MM.1S (cell line): ENCODE data around the gene SCAMP4.

ENCODE experiments used
- DNase-seq: peaks from one replicate; pipeline ENCODE4 v3.0.0-alpha.2; 2015
- H2AFZ ChIP-seq: fragments of 300-600 bp; sonication (generic); 2 replicates; pipeline ENCODE4 v1.6.0; 2016; ENCODE audit warnings: antibody characterized with exemption, low read length
- H3F3A ChIP-seq: fragments of 300-600 bp; sonication (generic); 2 replicates; pipeline ENCODE4 v1.6.1; 2016; ENCODE audit warnings: mild to moderate bottlenecking, antibody characterized with exemption, low read length, moderate library complexity, mixed read lengths; ENCODE audit not compliant: insufficient read depth
- H3K27ac ChIP-seq: fragments of 300-600 bp; sonication (generic); 2 replicates; pipeline ENCODE4 v1.5.1; 2016; ENCODE audit warnings: mild to moderate bottlenecking, low read length
- H3K27me3 ChIP-seq: fragments of 300-600 bp; sonication (generic); replicated peaks from 2 replicates; pipeline ENCODE4 v1.6.0; 2016; ENCODE audit warnings: low read length; ENCODE audit not compliant: insufficient read depth
- H3K36me3 ChIP-seq: fragments of 300-600 bp; sonication (generic); replicated peaks from 2 replicates; pipeline ENCODE4 v1.6.1; 2016; ENCODE audit warnings: mild to moderate bottlenecking, low read length, mixed read lengths; ENCODE audit not compliant: insufficient read depth
- H3K4me1 ChIP-seq: fragments of 300-600 bp; sonication (generic); 2 replicates; pipeline ENCODE4 v1.6.1; 2016; ENCODE audit warnings: low read length, mixed read lengths
- H3K4me2 ChIP-seq: fragments of 300-600 bp; sonication (generic); 2 replicates; pipeline ENCODE4 v1.6.0; 2016; ENCODE audit warnings: low read depth, low read length
- H3K4me3 ChIP-seq: fragments of 300-600 bp; sonication (generic); 2 replicates; pipeline ENCODE4 v1.5.1; 2016; ENCODE audit warnings: low read length, mixed read lengths
- H3K79me2 ChIP-seq: fragments of 300-600 bp; sonication (generic); 2 replicates; pipeline ENCODE4 v1.6.1; 2016; ENCODE audit warnings: mixed run types, low read length, mixed read lengths
- H3K9ac ChIP-seq: fragments of 300-600 bp; sonication (generic); 2 replicates; pipeline ENCODE4 v1.6.1; 2016; ENCODE audit warnings: low read length, mixed read lengths
- H3K9me2 ChIP-seq: fragments of 300-600 bp; sonication (generic); replicated peaks from 2 replicates; pipeline ENCODE4 v1.6.1; 2016; ENCODE audit warnings: mild to moderate bottlenecking, low read length, mixed read lengths; ENCODE audit not compliant: insufficient read depth
- H3K9me3 ChIP-seq: fragments of 300-600 bp; sonication (generic); replicated peaks from 2 replicates; pipeline ENCODE4 v1.6.1; 2016; ENCODE audit warnings: mild to moderate bottlenecking, low read length, mixed read lengths; ENCODE audit not compliant: insufficient read depth
- H4K20me1 ChIP-seq: fragments of 300-600 bp; sonication (generic); 2 replicates; pipeline ENCODE4 v1.6.1; 2016; ENCODE audit warnings: mild to moderate bottlenecking, low read length, moderate library complexity, mixed read lengths; ENCODE audit not compliant: insufficient read depth
- CTCF ChIP-seq: fragments of 300-600 bp; sonication (generic); IDR thresholded peaks from 2 replicates; pipeline ENCODE4 v1.5.1; 2016; ENCODE audit warnings: antibody characterized with exemption, low read length, mixed read lengths
- EZH2 ChIP-seq: fragments of 300-600 bp; sonication (generic); optimal IDR thresholded peaks from 2 replicates; pipeline ENCODE3; 2017; ENCODE audit warnings: low read depth, mild to moderate bottlenecking, antibody characterized with exemption, low read length, mixed read lengths
- EZH2phosphoT487 ChIP-seq: fragments of 300-600 bp; sonication (generic); IDR thresholded peaks from 2 replicates; pipeline ENCODE4 v1.6.1; 2018; ENCODE audit warnings: antibody characterized with exemption, low read length

Gene SCAMP4

GRCh38 chr19:1921825-1922224 lies 16.6 kb downstream of the SCAMP4 start:
- DNase-seq, result no peak
- Histone ChIP-seq H3F3A (peaks cover 19% of the 10 kb centered on the region), H3K9ac (no peak overlapping the region), H3K9me3 (no peaks in the 10 kb centered on the region), H3K36me3 (no peaks in the 10 kb centered on the region), H2AFZ (no peak overlapping the region), H3K27ac (no peak overlapping the region), H3K27me3 (no peaks in the 10 kb centered on the region), H3K9me2 (no peaks in the 10 kb centered on the region), H3K4me1 (peaks cover 15% of the 10 kb centered on the region), H3K4me2 (no peak overlapping the region), H4K20me1 (no peaks in the 10 kb centered on the region), H3K4me3 (no peak overlapping the region), H3K79me2 (peaks cover 5% of the 10 kb centered on the region; the same call in 1 of the 2 replicates)
- TF ChIP-seq EZH2phosphoT487 (no peak), EZH2 (no peak), CTCF (no peak)

GRCh38 chr19:1922803-1923202 lies 17.6 kb downstream of the SCAMP4 start:
- Histone ChIP-seq H3K9ac (no peak overlapping the region), H3K9me3 (no peaks in the 10 kb centered on the region), H3K4me2 (peak overlapping the region; percentile 67; the same call in 1 of the 2 replicates)

GRCh38 chr19:1923319-1923718 lies 18.1 kb downstream of the SCAMP4 start:
- Histone ChIP-seq H3K36me3 (no peaks in the 10 kb centered on the region), H3K9me3 (no peaks in the 10 kb centered on the region), H3K4me3 (peak overlapping the region; percentile 17; the same call in 1 of the 2 replicates), H3K9ac (peak overlapping the region; percentile 16; the same call in 1 of the 2 replicates), H3K9me2 (no peaks in the 10 kb centered on the region), H3K27ac (peak overlapping the region; percentile 70), H4K20me1 (no peaks in the 10 kb centered on the region), H2AFZ (0 out of 2 replicates have a peak overlapping the region, but pooled peaks have one; percentile 5), H3F3A (peaks cover 19% of the 10 kb centered on the region), H3K4me1 (peaks cover 15% of the 10 kb centered on the region), H3K27me3 (no peaks in the 10 kb centered on the region), H3K79me2 (peaks cover 5% of the 10 kb centered on the region; the same call in 1 of the 2 replicates), H3K4me2 (peak overlapping the region; percentile 67; the same call in 1 of the 2 replicates)
- peak; percentile 87 for DNase-seq
- TF ChIP-seq CTCF (peak; percentile 38), EZH2 (no peak), EZH2phosphoT487 (no peak)

More at GRCh38 chr19:1922803-1923202, 17.6 kb downstream of the SCAMP4 start:
- Histone ChIP-seq H3F3A (peaks cover 19% of the 10 kb centered on the region), H3K4me1 (peaks cover 15% of the 10 kb centered on the region), H3K36me3 (no peaks in the 10 kb centered on the region), H2AFZ (no peak overlapping the region), H3K79me2 (peaks cover 5% of the 10 kb centered on the region; the same call in 1 of the 2 replicates), H3K27ac (peak overlapping the region; percentile 70; the same call in 1 of the 2 replicates), H3K9me2 (no peaks in the 10 kb centered on the region), H3K4me3 (0 out of 2 replicates have a peak overlapping the region, but pooled peaks have one; percentile 17), H3K27me3 (no peaks in the 10 kb centered on the region), H4K20me1 (no peaks in the 10 kb centered on the region)
- no peak for TF ChIP-seq CTCF
- DNase-seq, result no peak
